ENCODE data around the gene EZH2. TPM values are rescaled to one million over a fixed set of nuclear protein-coding genes. Genes with fewer than 3 reads are reported as not detected.

Gene EZH2
- total RNA-seq, 2 experiments from 2014 or later = 112 to 114 TPM

- intact Hi-C loops (cut with micrococcal nuclease) = no loop called here
- ChIA-PET POLR2A (interaction anchor here (0.9 kb wide), 1 partner anchor 14 kb away, joined by 3 read pairs; no protein-coding TSS in a partner anchor), CTCF (interaction anchor here (0.8 to 1.0 kb wide), 2 partner anchors 14 to 69 kb away, joined by 3 read pairs; no protein-coding TSS in a partner anchor)
- DNase-seq (no peak), ATAC-seq (no peak)
- H3K4me1 Mint-ChIP-seq (ENCODE audit: low read depth) = no peaks in the 10 kb centered on the region
- no peaks in the 10 kb centered on the region for H3K27me3 Mint-ChIP-seq
- TF ChIP-seq CTCF (IDR thresholded peaks at IDR 0.05) = no peak
- H3K36me3 Mint-ChIP-seq (ENCODE audit: low read depth) = peaks cover 48% of the 10 kb centered on the region
- H3K27ac Mint-ChIP-seq = no peak overlapping the region
- H3K4me3 Mint-ChIP-seq = no peak overlapping the region
- H3K9me3 Mint-ChIP-seq = no peaks in the 10 kb centered on the region
Measured at GRCh38 chr7:148787571-148788295, 96.4 kb downstream of the EZH2 start.

GRCh38 chr7:148783801-148784527, 100.1 kb downstream of the EZH2 start:
- Mint-ChIP-seq H3K36me3 (ENCODE audit: low read depth) (peaks cover 38% of the 10 kb centered on the region), H3K27ac (no peak overlapping the region), H3K27me3 (no peaks in the 10 kb centered on the region), H3K4me1 (ENCODE audit: low read depth) (no peaks in the 10 kb centered on the region), H3K4me3 (no peak overlapping the region), H3K9me3 (no peaks in the 10 kb centered on the region)
- no peak for TF ChIP-seq CTCF (IDR thresholded peaks at IDR 0.05)
- ATAC-seq (no peak), DNase-seq (no peak)
- CTCF ChIA-PET = interaction anchor here (1.2 to 1.4 kb wide), 3 partner anchors 37 to 208 kb away, joined by 3 read pairs; no protein-coding TSS in a partner anchor
- POLR2A ChIA-PET = no interaction called here
- intact Hi-C loops (cut with micrococcal nuclease) = no loop called here

GRCh38 chr7:148782757-148783456, 101.2 kb downstream of the EZH2 start:
- intact Hi-C loops (cut with micrococcal nuclease) = no loop called here
- Mint-ChIP-seq H3K27ac (no peak overlapping the region), H3K27me3 (no peaks in the 10 kb centered on the region), H3K4me1 (ENCODE audit: low read depth) (no peaks in the 10 kb centered on the region), H3K9me3 (no peaks in the 10 kb centered on the region), H3K36me3 (ENCODE audit: low read depth) (peaks cover 31% of the 10 kb centered on the region), H3K4me3 (no peak overlapping the region)
- no peak for ATAC-seq
- POLR2A ChIA-PET = interaction anchor here (1.1 kb wide), 1 partner anchor 130 kb away, joined by 3 read pairs; no protein-coding TSS in a partner anchor
- no peak for DNase-seq
- no peak for TF ChIP-seq CTCF (IDR thresholded peaks at IDR 0.05)
- CTCF ChIA-PET = interaction anchor here (1.2 kb wide), 1 partner anchor 36 kb away, joined by 3 read pairs; no protein-coding TSS in a partner anchor

GRCh38 chr7:148774471-148774870, 109.6 kb downstream of the EZH2 start:
- POLR2A ChIA-PET = interaction anchor here (1.6 kb wide), 1 partner anchor 76 kb away, joined by 10 read pairs; the partner anchor contains the start of gene CUL1
- peaks cover 19% of the 10 kb centered on the region for H3K4me1 Mint-ChIP-seq (ENCODE audit: low read depth)
- ATAC-seq = no peak
- H3K36me3 Mint-ChIP-seq (ENCODE audit: low read depth) = peaks cover 37% of the 10 kb centered on the region
- no peak for DNase-seq
- CTCF ChIA-PET = interaction anchor here (0.8 to 2.1 kb wide), 10 partner anchors 9 to 421 kb away, joined by 3 to 6 read pairs (median 4); partner anchors contain the start of genes CUL1 and ZNF282
- no peak overlapping the region for H3K4me3 Mint-ChIP-seq
- H3K27me3 Mint-ChIP-seq = no peaks in the 10 kb centered on the region
- intact Hi-C loops (cut with micrococcal nuclease) = loop anchor here (10.0 kb wide), 1 partner anchor 200 kb away; no protein-coding TSS in a partner anchor
- H3K27ac Mint-ChIP-seq = no peak overlapping the region
- no peaks in the 10 kb centered on the region for H3K9me3 Mint-ChIP-seq
- no peak for TF ChIP-seq CTCF (IDR thresholded peaks at IDR 0.05)
